Measurements from ENCODE around the gene SLC4A5.

The SLC4A5 gene

DNA sequence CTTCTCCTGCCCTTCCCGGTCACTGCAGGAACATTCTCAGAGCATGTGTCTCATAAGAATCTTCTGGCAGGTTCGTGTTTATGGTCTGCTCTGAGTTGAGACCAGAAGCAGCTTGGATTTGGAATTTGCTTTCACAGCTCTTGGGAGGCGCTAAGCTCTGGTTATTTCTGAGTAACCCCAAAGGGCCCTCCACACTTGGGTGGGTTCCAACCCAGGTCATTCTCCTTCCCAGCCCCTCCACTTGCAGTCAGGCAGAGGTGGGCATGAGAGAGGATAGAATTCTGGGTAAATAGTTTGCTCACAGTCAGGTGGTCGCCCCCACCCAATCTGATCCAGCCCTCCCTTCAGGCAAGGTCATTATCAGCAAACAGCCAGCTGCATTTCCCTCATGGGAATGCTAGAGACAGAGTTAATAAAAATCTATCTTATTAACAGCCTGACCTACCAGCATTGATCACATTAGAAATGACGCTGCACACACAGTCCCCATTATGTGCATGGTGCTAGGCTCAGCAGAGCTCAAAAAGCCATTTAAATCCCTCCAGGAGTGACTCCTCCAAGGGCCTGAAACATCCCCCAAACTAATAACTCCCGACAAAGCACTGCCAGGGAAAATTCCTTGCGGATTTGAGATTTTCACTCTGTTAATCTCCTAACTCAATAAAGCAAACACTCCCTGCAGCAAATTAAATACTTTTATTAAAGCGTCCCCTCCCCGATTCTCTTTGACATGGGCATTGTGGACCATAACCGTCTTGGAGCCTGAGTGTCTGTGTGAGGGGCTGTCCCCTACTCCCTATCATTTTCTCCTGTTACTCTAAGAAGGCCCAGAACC is 61.9 kb downstream of the SLC4A5 start:
- TF ChIP-seq FOXP2 (optimal IDR thresholded peaks at IDR 0.05; ENCODE audit: borderline replicate concordance, extremely low read depth, extremely low read length, insufficient read depth) (no peak), SIN3A (IDR thresholded peaks at IDR 0.05; ENCODE audit: borderline replicate concordance, insufficient read depth, low read length) (no peak), POLR2AphosphoS5 (IDR thresholded peaks at IDR 0.05; ENCODE audit: low read depth, low read length) (no peak), TAF1 (IDR thresholded peaks at IDR 0.05; ENCODE audit: borderline replicate concordance, insufficient read depth, low read length) (no peak)
- TF ChIP-seq, protein P1, sequence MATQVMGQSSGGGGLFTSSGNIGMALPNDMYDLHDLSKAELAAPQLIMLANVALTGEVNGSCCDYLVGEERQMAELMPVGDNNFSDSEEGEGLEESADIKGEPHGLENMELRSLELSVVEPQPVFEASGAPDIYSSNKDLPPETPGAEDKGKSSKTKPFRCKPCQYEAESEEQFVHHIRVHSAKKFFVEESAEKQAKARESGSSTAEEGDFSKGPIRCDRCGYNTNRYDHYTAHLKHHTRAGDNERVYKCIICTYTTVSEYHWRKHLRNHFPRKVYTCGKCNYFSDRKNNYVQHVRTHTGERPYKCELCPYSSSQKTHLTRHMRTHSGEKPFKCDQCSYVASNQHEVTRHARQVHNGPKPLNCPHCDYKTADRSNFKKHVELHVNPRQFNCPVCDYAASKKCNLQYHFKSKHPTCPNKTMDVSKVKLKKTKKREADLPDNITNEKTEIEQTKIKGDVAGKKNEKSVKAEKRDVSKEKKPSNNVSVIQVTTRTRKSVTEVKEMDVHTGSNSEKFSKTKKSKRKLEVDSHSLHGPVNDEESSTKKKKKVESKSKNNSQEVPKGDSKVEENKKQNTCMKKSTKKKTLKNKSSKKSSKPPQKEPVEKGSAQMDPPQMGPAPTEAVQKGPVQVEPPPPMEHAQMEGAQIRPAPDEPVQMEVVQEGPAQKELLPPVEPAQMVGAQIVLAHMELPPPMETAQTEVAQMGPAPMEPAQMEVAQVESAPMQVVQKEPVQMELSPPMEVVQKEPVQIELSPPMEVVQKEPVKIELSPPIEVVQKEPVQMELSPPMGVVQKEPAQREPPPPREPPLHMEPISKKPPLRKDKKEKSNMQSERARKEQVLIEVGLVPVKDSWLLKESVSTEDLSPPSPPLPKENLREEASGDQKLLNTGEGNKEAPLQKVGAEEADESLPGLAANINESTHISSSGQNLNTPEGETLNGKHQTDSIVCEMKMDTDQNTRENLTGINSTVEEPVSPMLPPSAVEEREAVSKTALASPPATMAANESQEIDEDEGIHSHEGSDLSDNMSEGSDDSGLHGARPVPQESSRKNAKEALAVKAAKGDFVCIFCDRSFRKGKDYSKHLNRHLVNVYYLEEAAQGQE (IDR thresholded peaks at IDR 0.05; ENCODE audit: insufficient read depth in 1 of 2, low read depth in 2 of 2, low read length in 2 of 2): no peak

DNA sequence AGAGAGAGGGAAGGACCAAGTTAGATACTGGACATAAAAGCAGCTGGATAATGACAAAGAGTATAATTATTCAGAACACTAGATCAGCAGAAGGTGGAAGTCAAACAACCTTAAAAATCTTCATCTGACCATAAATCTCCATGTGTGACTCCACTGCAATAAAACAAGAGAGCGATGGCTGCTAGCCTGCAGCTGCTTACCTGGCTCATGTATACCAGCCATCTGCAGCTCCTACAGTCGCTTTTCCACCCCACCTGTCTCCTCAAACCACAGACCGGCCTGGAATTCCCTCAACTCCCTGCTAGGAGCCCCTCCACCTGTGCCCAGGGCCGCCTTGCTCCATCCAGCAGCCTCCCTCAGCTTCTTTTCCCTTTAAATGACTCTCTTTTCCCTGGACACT is 64.5 kb downstream of the SLC4A5 start:
- no peak for TF ChIP-seq SIN3A (IDR thresholded peaks at IDR 0.05; ENCODE audit: borderline replicate concordance, insufficient read depth, low read length)
- TF ChIP-seq FOXP2 (optimal IDR thresholded peaks at IDR 0.05; ENCODE audit: borderline replicate concordance, extremely low read depth, extremely low read length, insufficient read depth): no peak
- no peak for TF ChIP-seq POLR2AphosphoS5 (IDR thresholded peaks at IDR 0.05; ENCODE audit: low read depth, low read length)
- TF ChIP-seq, protein P1 (IDR thresholded peaks at IDR 0.05; ENCODE audit: insufficient read depth in 1 of 2, low read depth in 2 of 2, low read length in 2 of 2): no peak
- no peak for TF ChIP-seq TAF1 (IDR thresholded peaks at IDR 0.05; ENCODE audit: borderline replicate concordance, insufficient read depth, low read length)

DNA sequence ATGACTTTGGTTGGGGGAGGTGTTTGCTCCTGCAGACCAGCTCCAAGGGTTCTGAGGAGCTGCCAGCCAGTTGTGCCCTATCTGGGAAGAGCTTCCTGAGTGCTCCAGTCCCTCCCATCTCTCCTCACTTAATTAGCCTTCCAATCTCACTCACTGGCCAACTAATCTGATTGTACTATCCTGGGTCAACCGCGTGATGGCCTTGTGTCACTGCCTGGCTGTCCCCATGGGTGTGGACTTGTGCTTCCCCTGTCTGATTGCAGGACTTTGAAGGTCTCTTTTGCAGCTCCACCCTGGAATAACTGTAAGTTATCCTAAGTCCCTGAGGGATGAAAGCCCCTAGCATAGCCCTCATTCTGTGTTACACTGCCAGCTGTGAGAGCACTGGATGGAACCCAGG is 65.0 kb downstream of the SLC4A5 start:
- no peak for TF ChIP-seq FOXP2 (optimal IDR thresholded peaks at IDR 0.05; ENCODE audit: borderline replicate concordance, extremely low read depth, extremely low read length, insufficient read depth)
- TF ChIP-seq TAF1 (IDR thresholded peaks at IDR 0.05; ENCODE audit: borderline replicate concordance, insufficient read depth, low read length): no peak
- TF ChIP-seq, protein P1 (IDR thresholded peaks at IDR 0.05; ENCODE audit: insufficient read depth in 1 of 2, low read depth in 2 of 2, low read length in 2 of 2): no peak
- no peak for TF ChIP-seq POLR2AphosphoS5 (IDR thresholded peaks at IDR 0.05; ENCODE audit: low read depth, low read length)
- no peak for TF ChIP-seq SIN3A (IDR thresholded peaks at IDR 0.05; ENCODE audit: borderline replicate concordance, insufficient read depth, low read length)

DNA sequence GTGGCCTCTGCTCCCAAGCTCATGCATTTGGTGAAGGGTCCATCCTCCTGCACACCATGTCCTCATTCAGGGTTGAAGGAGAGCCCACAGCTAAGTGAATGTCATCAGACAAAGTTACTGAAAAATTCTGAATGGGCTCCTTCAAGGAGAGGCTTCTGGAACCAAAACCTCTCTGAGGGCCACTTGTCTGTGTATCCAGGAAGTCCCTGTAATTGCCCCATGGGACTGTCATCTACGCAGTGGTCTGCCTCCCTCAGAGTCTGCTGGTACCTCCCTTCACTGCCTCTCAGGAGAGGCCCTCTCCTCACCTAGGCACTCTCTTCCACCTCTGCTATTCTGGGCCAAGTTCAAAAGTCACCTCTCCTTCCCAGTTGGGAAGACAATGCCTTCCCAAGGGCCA is 68.0 kb downstream of the SLC4A5 start:
- TF ChIP-seq SIN3A (IDR thresholded peaks at IDR 0.05; ENCODE audit: borderline replicate concordance, insufficient read depth, low read length): no peak
- no peak for TF ChIP-seq TAF1 (IDR thresholded peaks at IDR 0.05; ENCODE audit: borderline replicate concordance, insufficient read depth, low read length)
- no peak for TF ChIP-seq POLR2AphosphoS5 (IDR thresholded peaks at IDR 0.05; ENCODE audit: low read depth, low read length)
- TF ChIP-seq, protein P1 (IDR thresholded peaks at IDR 0.05; ENCODE audit: insufficient read depth in 1 of 2, low read depth in 2 of 2, low read length in 2 of 2): no peak
- no peak for TF ChIP-seq FOXP2 (optimal IDR thresholded peaks at IDR 0.05; ENCODE audit: borderline replicate concordance, extremely low read depth, extremely low read length, insufficient read depth)
